ENCODE results near the gene ANKRD13D. TPM values are rescaled to one million over a fixed set of nuclear protein-coding genes. Genes with fewer than 3 reads are reported as not detected.

The ANKRD13D gene
- polyA plus RNA-seq, 1 of the 3 experiments (the other 2 are of a cell fraction), result 50.2 TPM

DNA sequence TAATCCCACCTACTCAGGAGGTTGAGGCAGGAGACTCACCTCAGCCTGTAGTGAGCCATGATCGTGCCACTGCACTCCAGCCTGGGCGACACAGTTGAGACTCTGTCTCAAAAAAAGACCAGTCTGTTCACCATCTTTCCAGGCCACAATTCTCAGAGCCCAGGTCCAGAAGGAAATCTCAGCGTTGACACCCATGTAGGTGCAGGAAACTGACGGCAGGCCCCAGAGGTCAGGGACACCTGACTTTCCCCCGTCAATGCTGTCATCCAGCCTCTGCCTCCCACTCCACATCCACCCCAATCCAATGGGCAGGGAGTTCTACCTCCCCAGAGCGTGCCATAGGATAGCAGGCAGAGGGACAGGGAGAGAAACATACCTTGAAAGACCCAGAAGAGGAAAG lies 28.7 kb upstream of the ANKRD13D start:
- Histone ChIP-seq H3K9me2 (no peaks in the 10 kb centered on the region), H3K9me3 (no peaks in the 10 kb centered on the region), H3K27ac (ENCODE audit: low read depth in 2 of 2, low read length in 1 of 2) (no peak overlapping the region), H3K79me2 (ENCODE audit: insufficient read depth) (no peaks in the 10 kb centered on the region), H3K9ac (no peak overlapping the region), H3K36me3 (replicated peaks in 1 of 2; ENCODE audit: control insufficient read depth in 1 of 2, insufficient read depth in 2 of 2, low read length in 1 of 2) (peaks cover 15 to 20% of the 10 kb centered on the region in 2 experiments), H2AFZ (ENCODE audit: low read depth) (no peak overlapping the region), H3F3A (replicated peaks; ENCODE audit: insufficient read depth) (peaks cover 25% of the 10 kb centered on the region), H3K4me1 (ENCODE audit: control insufficient read depth in 1 of 2, insufficient read depth in 2 of 2, low read depth in 1 of 2, low read length in 1 of 2) (peaks cover 9 to 15% of the 10 kb centered on the region in 2 experiments; a peak in 2 of 4 replicates), H3K4me3 (ENCODE audit: low read depth in 2 of 2, low read length in 1 of 2) (no peak overlapping the region), H4K20me1 (ENCODE audit: insufficient read depth) (no peaks in the 10 kb centered on the region), H3K27me3 (ENCODE audit: insufficient read depth) (no peaks in the 10 kb centered on the region), H3K4me2 (no peak overlapping the region)
- CTCF ChIA-PET, result no interaction called here
- WGBS (ENCODE audit: low lambda C conversion rate), result 96% methylated on average over 5 of the region's 6 CpGs
- no peak for DNase-seq
- POLR2A ChIA-PET, result no interaction called here
- TF ChIP-seq TEAD4 (IDR thresholded peaks at IDR 0.05; ENCODE audit: borderline replicate concordance, insufficient read depth) (no peak), SIN3A (IDR thresholded peaks at IDR 0.05; ENCODE audit: borderline replicate concordance, low read depth, low read length) (no peak), TAF1 (IDR thresholded peaks at IDR 0.05; ENCODE audit: borderline replicate concordance, low read depth, low read length) (no peak), POLR2AphosphoS5 (IDR thresholded peaks at IDR 0.05; ENCODE audit: low read depth, low read length) (no peak), RFX5 (IDR thresholded peaks at IDR 0.05; ENCODE audit: low read length) (no peak), MEF2A (IDR thresholded peaks at IDR 0.05; ENCODE audit: borderline replicate concordance, low read depth) (no peak), JUND (IDR thresholded peaks at IDR 0.05) (no peak), YY1 (IDR thresholded peaks at IDR 0.05; ENCODE audit: low read depth) (no peak), NFIC (IDR thresholded peaks at IDR 0.05; ENCODE audit: borderline replicate concordance) (no peak), FOXM1 (IDR thresholded peaks at IDR 0.05; ENCODE audit: low read depth) (no peak), RXRA (IDR thresholded peaks at IDR 0.05; ENCODE audit: borderline replicate concordance, low read depth) (no peak)
- TF ChIP-seq, protein P1, sequence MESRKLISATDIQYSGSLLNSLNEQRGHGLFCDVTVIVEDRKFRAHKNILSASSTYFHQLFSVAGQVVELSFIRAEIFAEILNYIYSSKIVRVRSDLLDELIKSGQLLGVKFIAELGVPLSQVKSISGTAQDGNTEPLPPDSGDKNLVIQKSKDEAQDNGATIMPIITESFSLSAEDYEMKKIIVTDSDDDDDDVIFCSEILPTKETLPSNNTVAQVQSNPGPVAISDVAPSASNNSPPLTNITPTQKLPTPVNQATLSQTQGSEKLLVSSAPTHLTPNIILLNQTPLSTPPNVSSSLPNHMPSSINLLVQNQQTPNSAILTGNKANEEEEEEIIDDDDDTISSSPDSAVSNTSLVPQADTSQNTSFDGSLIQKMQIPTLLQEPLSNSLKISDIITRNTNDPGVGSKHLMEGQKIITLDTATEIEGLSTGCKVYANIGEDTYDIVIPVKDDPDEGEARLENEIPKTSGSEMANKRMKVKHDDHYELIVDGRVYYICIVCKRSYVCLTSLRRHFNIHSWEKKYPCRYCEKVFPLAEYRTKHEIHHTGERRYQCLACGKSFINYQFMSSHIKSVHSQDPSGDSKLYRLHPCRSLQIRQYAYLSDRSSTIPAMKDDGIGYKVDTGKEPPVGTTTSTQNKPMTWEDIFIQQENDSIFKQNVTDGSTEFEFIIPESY (IDR thresholded peaks at IDR 0.05; ENCODE audit: borderline replicate concordance, low read depth), result no peak
- TF ChIP-seq, protein P2, sequence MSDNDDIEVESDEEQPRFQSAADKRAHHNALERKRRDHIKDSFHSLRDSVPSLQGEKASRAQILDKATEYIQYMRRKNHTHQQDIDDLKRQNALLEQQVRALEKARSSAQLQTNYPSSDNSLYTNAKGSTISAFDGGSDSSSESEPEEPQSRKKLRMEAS (IDR thresholded peaks at IDR 0.05; ENCODE audit: low read depth), result no peak
- TF ChIP-seq, protein P3, sequence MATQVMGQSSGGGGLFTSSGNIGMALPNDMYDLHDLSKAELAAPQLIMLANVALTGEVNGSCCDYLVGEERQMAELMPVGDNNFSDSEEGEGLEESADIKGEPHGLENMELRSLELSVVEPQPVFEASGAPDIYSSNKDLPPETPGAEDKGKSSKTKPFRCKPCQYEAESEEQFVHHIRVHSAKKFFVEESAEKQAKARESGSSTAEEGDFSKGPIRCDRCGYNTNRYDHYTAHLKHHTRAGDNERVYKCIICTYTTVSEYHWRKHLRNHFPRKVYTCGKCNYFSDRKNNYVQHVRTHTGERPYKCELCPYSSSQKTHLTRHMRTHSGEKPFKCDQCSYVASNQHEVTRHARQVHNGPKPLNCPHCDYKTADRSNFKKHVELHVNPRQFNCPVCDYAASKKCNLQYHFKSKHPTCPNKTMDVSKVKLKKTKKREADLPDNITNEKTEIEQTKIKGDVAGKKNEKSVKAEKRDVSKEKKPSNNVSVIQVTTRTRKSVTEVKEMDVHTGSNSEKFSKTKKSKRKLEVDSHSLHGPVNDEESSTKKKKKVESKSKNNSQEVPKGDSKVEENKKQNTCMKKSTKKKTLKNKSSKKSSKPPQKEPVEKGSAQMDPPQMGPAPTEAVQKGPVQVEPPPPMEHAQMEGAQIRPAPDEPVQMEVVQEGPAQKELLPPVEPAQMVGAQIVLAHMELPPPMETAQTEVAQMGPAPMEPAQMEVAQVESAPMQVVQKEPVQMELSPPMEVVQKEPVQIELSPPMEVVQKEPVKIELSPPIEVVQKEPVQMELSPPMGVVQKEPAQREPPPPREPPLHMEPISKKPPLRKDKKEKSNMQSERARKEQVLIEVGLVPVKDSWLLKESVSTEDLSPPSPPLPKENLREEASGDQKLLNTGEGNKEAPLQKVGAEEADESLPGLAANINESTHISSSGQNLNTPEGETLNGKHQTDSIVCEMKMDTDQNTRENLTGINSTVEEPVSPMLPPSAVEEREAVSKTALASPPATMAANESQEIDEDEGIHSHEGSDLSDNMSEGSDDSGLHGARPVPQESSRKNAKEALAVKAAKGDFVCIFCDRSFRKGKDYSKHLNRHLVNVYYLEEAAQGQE (IDR thresholded peaks at IDR 0.05; ENCODE audit: low read depth, low read length), result no peak
- TF ChIP-seq, protein P4, sequence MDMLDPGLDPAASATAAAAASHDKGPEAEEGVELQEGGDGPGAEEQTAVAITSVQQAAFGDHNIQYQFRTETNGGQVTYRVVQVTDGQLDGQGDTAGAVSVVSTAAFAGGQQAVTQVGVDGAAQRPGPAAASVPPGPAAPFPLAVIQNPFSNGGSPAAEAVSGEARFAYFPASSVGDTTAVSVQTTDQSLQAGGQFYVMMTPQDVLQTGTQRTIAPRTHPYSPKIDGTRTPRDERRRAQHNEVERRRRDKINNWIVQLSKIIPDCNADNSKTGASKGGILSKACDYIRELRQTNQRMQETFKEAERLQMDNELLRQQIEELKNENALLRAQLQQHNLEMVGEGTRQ (IDR thresholded peaks at IDR 0.05; ENCODE audit: borderline replicate concordance, low read depth, low read length), result no peak
- TF ChIP-seq, protein P5, sequence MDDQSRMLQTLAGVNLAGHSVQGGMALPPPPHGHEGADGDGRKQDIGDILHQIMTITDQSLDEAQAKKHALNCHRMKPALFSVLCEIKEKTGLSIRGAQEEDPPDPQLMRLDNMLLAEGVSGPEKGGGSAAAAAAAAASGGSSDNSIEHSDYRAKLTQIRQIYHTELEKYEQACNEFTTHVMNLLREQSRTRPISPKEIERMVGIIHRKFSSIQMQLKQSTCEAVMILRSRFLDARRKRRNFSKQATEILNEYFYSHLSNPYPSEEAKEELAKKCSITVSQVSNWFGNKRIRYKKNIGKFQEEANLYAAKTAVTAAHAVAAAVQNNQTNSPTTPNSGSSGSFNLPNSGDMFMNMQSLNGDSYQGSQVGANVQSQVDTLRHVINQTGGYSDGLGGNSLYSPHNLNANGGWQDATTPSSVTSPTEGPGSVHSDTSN (IDR thresholded peaks at IDR 0.05), result no peak

Measured in SK-N-SH (cell line).